HG03460 (cell line): Measurements from ENCODE around the gene SPDYE6.
"Not testable (repeated sequence)": the region's sequence is repeated elsewhere in the genome, so short reads cannot be mapped to it uniquely, and the experiment has no call there.

Experiments used
- ATAC-seq: cut with Tn5 transposase; IDR thresholded peaks from one replicate; pipeline ENCODE4 v1.9.1; 2021; ENCODE audit not compliant: unreplicated experiment

Gene SPDYE6

DNA sequence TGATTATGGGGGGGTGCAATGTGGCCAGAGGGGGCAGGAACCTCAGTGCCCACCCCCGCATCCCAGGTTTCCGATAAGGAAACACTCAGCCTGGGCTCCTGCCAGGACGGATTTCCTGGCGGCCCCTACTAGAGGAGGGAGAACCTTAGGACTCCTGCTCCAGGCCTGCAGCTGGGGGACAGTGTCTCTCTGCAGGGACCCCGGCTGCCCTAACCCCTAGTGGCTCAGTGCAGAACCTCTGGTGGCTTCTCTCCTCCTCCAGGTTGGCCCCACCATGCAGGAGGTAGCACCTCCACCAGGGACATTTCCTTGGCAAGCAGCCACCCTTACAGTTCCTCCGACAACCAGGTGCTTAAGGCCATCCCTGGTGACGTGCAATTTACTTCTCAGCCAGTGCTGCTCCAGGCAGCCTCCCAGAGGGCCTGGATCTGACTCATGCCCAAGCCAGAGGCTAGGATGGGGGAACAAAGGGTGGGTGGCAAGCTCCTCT lies 37.7 kb downstream of the SPDYE6 start:
- no peak for ATAC-seq

GRCh38 chr7:102317231-102318059 lies 38.8 kb downstream of the SPDYE6 start:
- ATAC-seq: no peak

GRCh38 chr7:102313997-102314780 lies 42.1 kb downstream of the SPDYE6 start:
- no peak for ATAC-seq

DNA sequence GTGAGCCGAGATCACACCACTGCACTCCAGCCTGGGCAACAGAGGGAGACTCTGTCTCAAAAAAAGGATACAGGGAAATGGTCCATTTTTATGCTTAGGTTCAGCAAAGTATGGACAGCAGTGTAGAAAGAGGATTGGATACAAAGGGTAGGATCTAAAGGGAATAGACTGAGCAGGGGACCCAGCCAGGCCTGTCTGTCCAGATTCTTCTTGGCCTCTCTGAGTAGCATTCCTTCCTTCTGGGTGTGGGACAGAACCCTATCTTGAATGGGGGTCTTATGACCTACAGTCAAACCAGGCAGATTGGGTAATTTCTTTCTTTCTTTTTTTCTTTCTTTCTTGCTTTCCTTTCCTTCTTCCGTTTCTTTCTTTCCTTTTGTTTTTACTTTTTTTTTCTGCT lies 43.9 kb downstream of the SPDYE6 start:
- ATAC-seq: no peak

- no peak for ATAC-seq
These were observed 45.8 kb downstream of the SPDYE6 start for GRCh38 chr7:102310414-102310815.

DNA sequence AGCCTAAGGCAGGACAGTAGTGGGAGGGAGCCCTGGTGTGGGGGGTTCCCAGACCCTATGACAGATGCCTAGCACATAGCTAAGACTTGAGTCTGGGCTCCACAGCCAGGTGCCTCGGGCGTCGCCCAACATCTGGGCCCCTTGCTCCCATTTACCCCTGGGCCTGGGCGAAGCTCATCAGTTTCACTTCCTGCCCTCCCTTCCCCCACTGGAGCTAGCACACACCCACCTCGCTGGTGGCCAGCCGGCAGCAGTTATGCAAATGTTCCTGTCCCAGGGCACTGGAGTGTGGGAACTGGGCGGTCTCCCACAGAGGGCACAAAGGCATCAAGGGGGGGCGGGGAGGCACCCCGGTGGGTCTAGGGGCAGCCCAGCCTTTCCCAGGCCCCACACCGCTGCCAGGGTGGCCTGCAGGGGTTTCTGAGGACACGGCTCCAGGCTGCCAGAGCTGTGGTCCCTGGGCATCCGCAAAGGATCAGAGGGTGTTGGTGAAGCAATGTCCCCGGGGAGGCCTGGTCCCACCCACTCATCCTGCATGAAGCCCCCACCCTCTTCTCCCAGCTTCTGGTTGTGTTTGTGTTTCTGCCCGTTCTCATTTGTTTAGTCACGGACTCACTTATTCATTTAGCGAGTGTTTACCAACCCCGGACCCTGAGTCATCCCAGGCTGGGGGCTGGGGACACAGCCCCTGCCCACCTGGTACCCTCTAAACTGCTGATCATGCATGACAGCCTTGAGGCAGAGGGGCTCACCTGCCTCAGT lies 49.1 kb downstream of the SPDYE6 start:
- peak; percentile 74 for ATAC-seq

GRCh38 chr7:102305414-102306268 lies 50.6 kb downstream of the SPDYE6 start:
- peak; percentile 35 for ATAC-seq

- no peak for ATAC-seq
These were observed 51.6 kb downstream of the SPDYE6 start for GRCh38 chr7:102304668-102305067.

DNA sequence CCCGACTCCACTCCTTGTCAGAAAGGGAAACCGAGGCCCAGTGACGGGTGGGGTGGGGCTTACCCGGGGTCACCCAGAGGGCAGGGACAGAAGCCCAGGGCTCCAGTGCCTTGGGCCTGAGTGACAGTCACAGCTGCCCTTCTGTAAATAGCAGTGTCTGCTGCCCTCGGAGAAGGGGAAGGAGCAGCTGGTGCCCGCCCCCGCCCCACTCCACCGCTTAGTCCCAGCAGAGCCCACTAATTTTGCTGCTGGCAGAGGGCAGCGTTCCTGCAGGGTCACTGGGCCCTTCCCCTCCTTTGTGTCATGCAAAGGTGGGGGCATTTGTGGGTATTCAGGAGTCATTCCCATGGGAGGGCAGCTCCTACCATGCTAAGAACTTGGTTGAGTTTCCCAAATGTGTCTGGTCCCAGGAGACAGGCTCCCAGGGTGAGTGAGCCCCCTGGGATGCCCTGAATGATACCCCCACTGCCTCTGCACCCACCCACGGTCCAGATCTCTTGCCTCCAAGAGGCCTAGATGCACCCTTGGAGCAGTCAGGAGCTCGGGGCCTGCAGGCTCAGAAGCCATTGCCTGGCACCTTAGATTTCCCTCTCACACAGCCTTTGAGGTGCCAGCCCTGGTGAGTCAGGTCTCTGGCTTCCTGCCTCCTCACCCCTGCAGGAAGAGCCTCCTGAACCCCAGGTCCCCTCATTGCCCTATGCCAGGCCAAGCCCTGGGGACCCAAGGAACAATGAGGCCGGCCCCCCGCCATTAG lies 52.4 kb downstream of the SPDYE6 start:
- no peak for ATAC-seq

- ATAC-seq: no peak
These were observed 54.2 kb downstream of the SPDYE6 start for GRCh38 chr7:102302025-102302424.

- not testable (repeated sequence) for ATAC-seq
These were observed 54.9 kb downstream of the SPDYE6 start for GRCh38 chr7:102301367-102301766.

- ATAC-seq: no peak
These were observed 55.5 kb downstream of the SPDYE6 start for GRCh38 chr7:102300643-102301221.

DNA sequence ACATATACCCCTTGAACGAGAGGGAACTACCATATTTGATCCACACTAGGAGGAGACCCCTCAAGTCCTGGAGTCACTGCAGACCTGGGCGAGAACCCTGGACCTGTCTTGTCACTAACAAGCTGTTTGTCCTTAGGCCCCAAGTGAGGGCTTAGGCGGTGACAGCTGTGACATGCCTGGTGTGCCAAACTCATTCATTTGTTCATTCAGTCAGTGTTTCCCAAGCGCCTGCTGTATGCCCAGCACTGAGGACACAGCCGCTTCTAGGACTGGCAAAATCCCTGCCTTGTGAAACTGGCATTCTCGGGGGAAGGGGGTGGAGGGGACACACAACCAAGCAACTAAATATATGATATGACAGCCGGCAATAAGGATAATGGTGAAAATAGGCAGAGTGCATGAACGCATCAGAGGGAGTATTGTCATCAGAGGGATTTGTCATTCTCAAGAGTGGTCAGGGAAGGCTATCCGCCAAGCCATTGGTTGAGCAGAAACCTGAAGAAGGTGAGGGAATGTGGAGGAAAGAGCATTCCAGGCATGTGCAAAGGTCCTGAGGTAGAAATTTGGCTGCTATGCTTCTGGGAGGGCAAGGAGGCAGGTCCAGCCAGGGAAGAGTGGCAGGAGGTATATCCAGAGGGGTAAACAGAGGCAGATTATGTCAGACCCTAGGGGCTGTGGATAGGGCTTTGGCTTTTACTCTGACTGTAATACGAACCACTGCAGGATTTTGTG lies 58.6 kb downstream of the SPDYE6 start:
- ATAC-seq: no peak

DNA sequence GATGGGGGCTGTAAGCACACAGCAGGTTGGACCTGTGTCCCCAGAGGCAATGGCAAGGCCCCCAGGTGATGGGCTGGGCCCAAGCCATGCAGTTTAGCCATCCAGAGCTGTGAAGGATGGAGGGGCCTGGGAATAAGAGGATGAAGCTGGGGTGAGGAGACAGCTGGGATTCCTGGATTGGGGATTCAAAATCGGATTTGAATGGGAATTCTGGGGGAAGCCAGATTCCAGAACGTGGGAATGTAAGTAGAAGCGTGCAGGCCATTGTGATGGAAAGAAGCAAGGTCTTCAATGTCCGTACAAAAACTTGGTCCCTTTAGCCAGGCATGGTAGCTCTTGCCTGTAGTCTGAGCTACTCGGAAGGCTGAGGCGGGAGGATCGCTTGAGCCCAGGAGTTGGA lies 59.7 kb downstream of the SPDYE6 start:
- ATAC-seq: no peak

GRCh38 chr7:102296179-102296438 lies 60.1 kb downstream of the SPDYE6 start:
- ATAC-seq: no peak
